Common myeloid progenitor, CD34-positive (primary cell): ENCODE measurements around the gene MOB3B.
A peak's percentile ranks its signal among the peaks of the same experiment; 100 is the strongest.

ENCODE experiments used
- CTCF ChIA-PET: fragments of 350-600 bp; sonication (Branson Sonifier 250); formaldehyde crosslinking; loops from one replicate; lab custom pipeline; 2021; ENCODE audit warnings: antibody characterized with exemption; lab: Charles Lee
- POLR2A ChIA-PET: fragments of 350-600 bp; sonication (Branson Sonifier 250); formaldehyde crosslinking; loops from one replicate; lab custom pipeline; 2021; ENCODE audit warnings: antibody characterized with exemption; lab: Charles Lee
- DNase-seq, 3 donors: peaks; one replicate each; pipeline versions ENCODE4 v3.0.0 to v3.0.0-alpha.2; 2013
- H3K27ac ChIP-seq, 2 experiments: 1 replicate in 1 of 2; 2 replicates in 1 of 2; pipeline ENCODE4 v1.7.0; 2013; ENCODE audit warnings: inconsistent platforms in 2 of 2, low read length in 2 of 2, mild to moderate bottlenecking in 2 of 2, low read depth in 1 of 2, moderate library complexity in 1 of 2; ENCODE audit not compliant: severe bottlenecking in 2 of 2, insufficient read depth in 1 of 2, poor library complexity in 1 of 2
- H3K27me3 ChIP-seq, 5 experiments: replicated peaks in 2 of 5; 1 replicate in 3 of 5; 2 replicates in 2 of 5; pipeline versions ENCODE4 v1.6.1 to v1.7.0; 2013; ENCODE audit warnings: low read length in 4 of 5, mild to moderate bottlenecking in 2 of 5, moderate library complexity in 2 of 5, inconsistent platforms in 1 of 5; ENCODE audit not compliant: insufficient read depth in 5 of 5, control insufficient read depth in 4 of 5
- H3K36me3 ChIP-seq, 4 experiments: 1 replicate in 2 of 4; 2 replicates in 2 of 4; pipeline versions ENCODE4 v1.6.1 to v1.7.0; 2013; ENCODE audit warnings: low read length in 3 of 4, control low read depth in 1 of 4, mild to moderate bottlenecking in 1 of 4; ENCODE audit not compliant: control insufficient read depth in 4 of 4, insufficient read depth in 4 of 4
- H3K4me1 ChIP-seq, 4 experiments: 1 replicate in 3 of 4; 2 replicates in 1 of 4; pipeline versions ENCODE4 v1.6.1 to v1.7.1; 2013; ENCODE audit warnings: low read length in 3 of 4, mild to moderate bottlenecking in 3 of 4, control low read depth in 1 of 4, inconsistent platforms in 1 of 4, moderate library complexity in 1 of 4; ENCODE audit not compliant: control insufficient read depth in 4 of 4, insufficient read depth in 4 of 4; ENCODE audit errors: control extremely low read depth in 1 of 4
- H3K4me3 ChIP-seq, 7 experiments: 1 replicate in 4 of 7; 2 replicates in 3 of 7; pipeline versions ENCODE4 v1.5.1 to v1.7.0; 2013; ENCODE audit warnings: mild to moderate bottlenecking in 7 of 7, low read length in 6 of 7, moderate library complexity in 6 of 7, inconsistent platforms in 2 of 7, low read depth in 2 of 7, control low read depth in 1 of 7; ENCODE audit not compliant: insufficient read depth in 4 of 7, control insufficient read depth in 1 of 7; ENCODE audit errors: extremely low read depth in 1 of 7
- H3K9me3 ChIP-seq, 5 experiments: 1 replicate in 4 of 5; 2 replicates in 1 of 5; pipeline versions ENCODE4 v1.6.1 to v1.7.1; 2013; ENCODE audit warnings: low read length in 4 of 5, mild to moderate bottlenecking in 2 of 5, inconsistent platforms in 1 of 5, low read depth in 1 of 5, moderate library complexity in 1 of 5; ENCODE audit not compliant: control insufficient read depth in 4 of 5, insufficient read depth in 2 of 5; ENCODE audit errors: control extremely low read depth in 1 of 5
- WGBS: methylation state at CpG from one replicate; pipeline ENCODE4 v1.1.5; 2013; ENCODE audit not compliant: insufficient coverage; 5-methylcytosine and 5-hydroxymethylcytosine counted together

The MOB3B gene

DNA sequence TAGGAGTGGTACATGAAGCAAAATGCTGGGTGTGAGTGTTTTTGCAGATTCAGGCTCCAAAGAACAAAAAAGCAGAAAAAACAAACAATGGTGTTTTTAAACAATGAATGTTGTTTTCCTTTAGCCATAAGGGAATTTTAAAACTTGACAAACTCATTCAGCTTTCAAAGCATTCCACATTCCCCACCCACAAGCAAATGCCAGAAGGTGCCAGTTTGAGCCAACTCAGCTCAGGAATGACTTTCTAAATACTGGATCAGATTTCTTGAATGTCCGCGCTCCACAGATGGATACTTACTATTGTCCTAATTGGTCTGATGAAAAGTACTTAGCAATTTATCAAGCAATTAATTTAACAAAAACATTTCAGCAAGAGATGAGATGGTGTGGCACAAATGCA lies 12.9 kb upstream of the MOB3B start:
- Histone ChIP-seq H3K4me1 (peaks cover 0 to 9% (median 6%) of the 10 kb centered on the region in 4 experiments), H3K27ac (no peak overlapping the region), H3K27me3 (no peaks in the 10 kb centered on the region), H3K36me3 (peaks cover 3 to 24% (median 9%) of the 10 kb centered on the region in 4 experiments), H3K4me3 (no peak overlapping the region), H3K9me3 (no peaks in the 10 kb centered on the region)
- POLR2A ChIA-PET = interaction anchor here (0.7 kb wide), 1 partner anchor 29 kb away, joined by 3 read pairs; no protein-coding TSS in a partner anchor
- CTCF ChIA-PET = interaction anchor here (1.0 to 1.3 kb wide), 2 partner anchors 11 to 27 kb away, joined by 3 read pairs; no protein-coding TSS in a partner anchor
- WGBS = no CpG with 5 or more reads among the region's 2 CpGs
- no peak for DNase-seq

DNA sequence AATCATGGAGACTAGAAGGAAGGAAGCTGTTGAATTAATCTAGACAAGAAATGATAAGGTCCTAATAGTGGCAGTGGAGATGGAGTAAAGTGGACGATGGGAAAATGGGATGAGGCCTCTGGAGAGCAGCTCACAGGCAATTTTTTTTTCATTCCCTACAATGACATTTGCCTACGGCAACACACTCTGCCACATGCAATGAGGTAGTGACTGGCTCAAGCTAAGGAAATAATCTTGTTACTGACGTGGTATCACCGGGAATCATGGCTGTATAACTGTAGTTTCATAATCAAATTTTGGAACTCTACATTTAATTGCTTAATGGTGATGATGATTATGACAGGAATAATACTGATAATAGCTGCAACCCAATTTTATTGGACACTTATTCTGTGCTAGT lies 12.1 kb upstream of the MOB3B start:
- POLR2A ChIA-PET = no interaction called here
- H3K4me3 ChIP-seq = no peak overlapping the region
- DNase-seq = no peak
- peaks cover 0 to 9% (median 6%) of the 10 kb centered on the region in 4 experiments for H3K4me1 ChIP-seq
- no peaks in the 10 kb centered on the region for H3K9me3 ChIP-seq
- no peak overlapping the region for H3K27ac ChIP-seq
- 87% methylated on average over 3 of the region's 4 CpGs for WGBS
- no peaks in the 10 kb centered on the region for H3K27me3 ChIP-seq
- CTCF ChIA-PET = interaction anchor here (1.3 kb wide), 2 partner anchors 12 to 14 kb away, joined by 3 read pairs; no protein-coding TSS in a partner anchor
- peaks cover 3 to 19% (median 9%) of the 10 kb centered on the region in 4 experiments for H3K36me3 ChIP-seq

DNA sequence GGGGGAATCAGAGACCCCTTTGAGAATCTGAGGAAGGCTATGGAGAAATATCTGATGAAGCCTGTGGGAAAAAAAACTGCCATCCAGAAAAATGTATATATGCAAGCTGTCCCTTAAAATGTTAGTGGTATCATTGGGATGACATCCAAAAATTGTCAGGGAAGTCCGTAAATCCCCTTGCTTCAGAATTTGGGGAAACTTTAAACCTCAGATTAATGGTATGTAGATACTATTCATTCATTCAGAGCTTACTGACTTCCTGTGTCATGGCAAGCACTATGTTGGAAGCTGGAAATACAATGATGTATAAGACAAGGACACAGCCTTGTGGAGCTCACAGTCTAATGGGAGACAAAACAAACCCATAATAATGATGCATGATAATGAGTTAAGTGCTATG lies 10.9 kb upstream of the MOB3B start:
- Histone ChIP-seq H3K27me3 (no peaks in the 10 kb centered on the region), H3K4me1 (peaks cover 0 to 9% (median 6%) of the 10 kb centered on the region in 4 experiments), H3K4me3 (no peak overlapping the region), H3K9me3 (no peaks in the 10 kb centered on the region), H3K36me3 (peaks cover 3 to 20% (median 6%) of the 10 kb centered on the region in 4 experiments), H3K27ac (no peak overlapping the region)
- ChIA-PET POLR2A (no interaction called here), CTCF (interaction anchor here (1.3 to 1.9 kb wide), 3 partner anchors 13 to 292 kb away, joined by 3 to 6 read pairs (median 3); no protein-coding TSS in a partner anchor)
- WGBS = no CpG with 5 or more reads among the region's 1 CpG
- DNase-seq = no peak

DNA sequence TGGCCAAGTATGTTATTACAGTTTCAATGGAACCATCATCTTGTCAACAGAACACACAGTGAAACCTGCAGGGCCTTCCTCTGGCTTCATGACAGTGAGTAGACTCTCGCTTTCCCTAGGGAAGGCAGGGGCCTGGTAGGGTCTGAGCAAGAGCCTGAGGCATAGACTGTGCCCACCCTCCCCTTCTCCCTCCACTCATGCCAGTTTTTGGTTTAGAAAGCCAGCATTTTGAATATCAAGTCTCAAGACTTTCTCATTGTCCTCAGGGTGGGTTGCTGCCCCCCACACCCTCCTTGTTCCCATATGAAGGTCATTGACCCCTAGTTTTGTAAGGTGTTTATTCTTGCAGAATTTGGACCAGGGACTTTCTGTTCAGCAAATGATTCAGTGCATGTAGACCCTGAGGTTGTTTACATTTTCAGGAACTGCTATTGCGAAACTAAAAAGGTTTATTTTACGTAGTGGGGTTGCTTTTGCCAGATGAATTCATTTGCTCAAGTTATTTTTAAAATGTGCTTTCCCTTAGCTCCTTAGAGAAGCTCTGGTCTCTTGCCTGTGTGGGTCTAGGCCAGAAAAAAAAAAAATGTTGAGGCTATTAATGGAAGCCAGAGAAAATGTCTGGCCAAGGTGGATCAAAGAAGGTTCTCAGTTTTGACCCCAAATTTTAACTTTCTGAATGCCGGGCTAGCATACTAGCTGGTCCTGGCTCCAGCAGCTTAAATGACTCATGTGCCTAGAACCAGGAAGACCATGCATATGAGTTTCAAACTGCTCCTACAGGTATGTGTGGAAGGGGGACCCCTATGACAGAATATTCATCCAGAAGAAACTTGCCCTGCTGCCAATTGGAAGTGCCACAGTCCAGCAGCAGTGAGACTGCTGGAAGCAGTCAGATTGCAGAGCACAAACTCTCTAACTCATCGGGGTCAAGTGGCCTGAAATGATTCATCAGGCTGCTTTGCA lies 10.1 kb upstream of the MOB3B start:
- ChIA-PET POLR2A (no interaction called here), CTCF (interaction anchor here (1.1 to 10.9 kb wide), 4 partner anchors 9 to 291 kb away, joined by 3 to 131 read pairs (median 4); no protein-coding TSS in a partner anchor)
- Histone ChIP-seq H3K4me3 (peak overlapping the region in 1 of 7 experiments; percentile 38), H3K4me1 (peaks cover 0 to 9% (median 6%) of the 10 kb centered on the region in 4 experiments), H3K9me3 (no peaks in the 10 kb centered on the region), H3K36me3 (peaks cover 0 to 16% (median 4%) of the 10 kb centered on the region in 4 experiments), H3K27ac (no peak overlapping the region), H3K27me3 (no peaks in the 10 kb centered on the region)
- peak in 2 of 3 donors; percentile 29 to 37 for DNase-seq
- WGBS = 83% methylated on average over 4 of the region's 5 CpGs

DNA sequence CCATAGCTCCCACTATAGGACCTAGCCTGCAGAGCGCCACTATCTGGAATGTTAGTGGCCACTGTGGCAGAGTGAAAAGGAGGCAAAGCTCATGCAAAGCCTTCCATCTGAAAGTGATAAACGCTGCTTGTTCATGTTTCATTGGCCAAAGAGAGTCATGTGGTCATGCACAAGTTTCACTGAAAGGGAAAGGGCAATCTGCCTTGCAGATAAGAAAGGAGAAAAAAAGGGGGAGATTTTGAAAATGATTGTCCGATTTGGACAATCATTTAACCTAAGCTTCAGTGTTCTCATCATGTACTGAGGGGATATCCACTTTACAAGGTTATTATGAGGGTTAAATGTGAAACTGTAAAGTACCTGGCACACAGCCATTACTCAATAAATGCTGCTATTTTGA lies 9.0 kb upstream of the MOB3B start:
- no peak overlapping the region for H3K27ac ChIP-seq
- no peaks in the 10 kb centered on the region for H3K9me3 ChIP-seq
- H3K4me3 ChIP-seq = no peak overlapping the region
- 100% methylated on average over 2 of the region's 3 CpGs for WGBS
- no peaks in the 10 kb centered on the region for H3K27me3 ChIP-seq
- POLR2A ChIA-PET = no interaction called here
- DNase-seq = no peak
- peaks cover 0 to 9% (median 6%) of the 10 kb centered on the region in 4 experiments for H3K4me1 ChIP-seq
- CTCF ChIA-PET = interaction anchor here (0.6 to 10.9 kb wide), 4 partner anchors 10 to 507 kb away, joined by 3 to 131 read pairs (median 4); no protein-coding TSS in a partner anchor
- H3K36me3 ChIP-seq = peaks cover 0 to 13% (median 3%) of the 10 kb centered on the region in 4 experiments

DNA sequence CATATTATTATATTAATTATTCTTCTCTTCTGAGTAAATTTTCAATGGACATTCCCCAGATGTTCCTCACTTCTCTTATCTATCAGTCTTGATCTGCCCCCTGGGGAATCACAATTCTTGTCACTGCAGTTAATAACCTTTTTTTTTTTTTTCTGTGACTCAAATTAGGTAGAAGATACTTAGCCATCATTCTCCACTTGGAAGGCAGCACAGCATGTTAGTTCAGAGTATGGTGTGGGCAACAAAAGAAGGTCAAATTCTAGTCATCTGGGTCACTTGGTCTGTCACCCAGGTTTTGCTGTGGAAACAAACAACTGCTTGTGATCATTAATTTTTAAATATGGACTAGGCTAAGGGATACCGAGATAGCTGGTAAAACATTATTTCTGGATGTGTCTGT lies 8.1 kb upstream of the MOB3B start:
- Histone ChIP-seq H3K9me3 (no peaks in the 10 kb centered on the region), H3K4me3 (no peak overlapping the region), H3K27ac (no peak overlapping the region), H3K36me3 (peaks cover 0 to 7% (median 3%) of the 10 kb centered on the region in 4 experiments), H3K4me1 (peaks cover 0 to 9% (median 6%) of the 10 kb centered on the region in 4 experiments), H3K27me3 (no peaks in the 10 kb centered on the region)
- POLR2A ChIA-PET = no interaction called here
- WGBS = 80% methylated on average over 1 of the region's 1 CpG
- CTCF ChIA-PET = interaction anchor here (1.2 to 10.9 kb wide), 2 partner anchors 9 to 204 kb away, joined by 3 to 131 read pairs; no protein-coding TSS in a partner anchor
- DNase-seq = no peak
